Adrenal gland (tissue), 5 donors: ENCODE results near the gene BCL11B.

Experiments
- CTCF ChIP-seq, 6 experiments: fragments of 450-650 bp in 4 of 6; fragments of 200-600 bp in 2 of 6; sonication (generic) in 1 of 6; IDR thresholded peaks; 1 replicate in 5 of 6; 2 replicates in 1 of 6; pipeline versions ENCODE4 v1.5.1 to v1.8.0; 2016 to 2021; ENCODE audit warnings: antibody characterized with exemption in 6 of 6, mild to moderate bottlenecking in 2 of 6, moderate library complexity in 1 of 6
- POLR2A ChIP-seq, 2 donors: fragments of 450-650 bp; IDR thresholded peaks; one replicate each; pipeline ENCODE4 v1.6.1; 2017; ENCODE audit warnings: antibody characterized with exemption in 2 of 2, mild to moderate bottlenecking in 2 of 2, moderate library complexity in 1 of 2
- donor health status: DM: no; HTN: no; CAD: no.

- TF ChIP-seq CTCF (IDR thresholded peaks at IDR 0.05) (no peak), POLR2A (IDR thresholded peaks at IDR 0.05) (no peak)
These were observed 123.0 kb downstream of the BCL11B start for GRCh38 chr14:99148861-99149610.
